Cortex of kidney (tissue), 1 donor: ENCODE data around the gene CELSR2.

Experiments used
- DNase-seq: peaks from one replicate; lab custom pipeline; 2025; lab: John Stamatoyannopoulos, UW

Gene CELSR2

DNA sequence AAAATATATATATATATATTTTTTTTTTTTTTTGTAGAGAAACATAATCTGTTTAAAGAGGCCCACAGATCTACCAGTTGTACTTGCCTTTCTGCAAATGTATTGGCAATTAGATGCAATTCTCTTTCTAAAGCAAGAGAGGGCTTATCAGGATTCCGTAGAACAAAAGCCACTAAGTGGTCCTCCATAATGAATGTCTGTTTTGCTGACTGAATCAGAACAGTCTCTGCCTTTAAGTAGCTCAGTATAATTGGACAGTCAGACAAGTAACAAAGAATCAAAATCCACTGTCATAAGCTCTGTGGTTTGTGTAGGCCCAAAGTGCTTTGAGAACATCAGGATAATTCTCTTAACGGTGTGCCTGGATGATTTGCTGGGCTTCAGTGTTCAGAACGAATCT is 18.3 kb upstream of the CELSR2 start:
- DNase-seq: no peak

DNA sequence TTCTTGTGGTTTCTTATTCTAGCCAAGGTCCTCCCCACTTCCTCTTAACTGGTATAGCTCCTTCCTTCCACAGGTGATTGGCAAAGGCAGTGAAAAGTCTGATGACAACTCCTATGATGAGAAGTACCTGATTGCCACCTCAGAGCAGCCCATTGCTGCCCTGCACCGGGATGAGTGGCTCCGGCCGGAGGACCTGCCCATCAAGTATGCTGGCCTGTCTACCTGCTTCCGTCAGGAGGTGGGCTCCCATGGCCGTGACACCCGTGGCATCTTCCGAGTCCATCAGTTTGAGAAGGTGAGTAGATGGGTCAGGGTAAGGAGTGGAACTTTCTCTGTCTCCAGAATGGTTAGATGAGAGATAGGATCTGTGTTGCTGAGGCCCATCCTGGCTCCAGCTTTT is 14.2 kb upstream of the CELSR2 start:
- no peak for DNase-seq

DNA sequence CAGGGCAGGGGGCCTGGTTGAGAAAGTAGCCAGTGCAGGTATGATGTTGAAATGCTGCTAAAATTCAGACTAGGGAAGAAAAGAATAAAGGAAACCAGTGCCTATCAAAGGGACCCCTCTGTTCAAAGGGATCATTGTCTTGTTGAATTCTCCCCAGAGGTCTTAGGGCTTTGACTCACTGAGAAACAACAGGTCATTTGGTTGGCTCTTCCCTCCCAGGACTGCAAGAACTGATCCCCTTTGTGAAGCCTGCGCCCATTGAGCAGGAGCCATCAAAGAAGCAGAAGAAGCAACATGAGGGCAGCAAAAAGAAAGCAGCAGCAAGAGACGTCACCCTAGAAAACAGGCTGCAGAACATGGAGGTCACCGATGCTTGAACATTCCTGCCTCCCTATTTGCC is 11.8 kb upstream of the CELSR2 start:
- no peak for DNase-seq

DNA sequence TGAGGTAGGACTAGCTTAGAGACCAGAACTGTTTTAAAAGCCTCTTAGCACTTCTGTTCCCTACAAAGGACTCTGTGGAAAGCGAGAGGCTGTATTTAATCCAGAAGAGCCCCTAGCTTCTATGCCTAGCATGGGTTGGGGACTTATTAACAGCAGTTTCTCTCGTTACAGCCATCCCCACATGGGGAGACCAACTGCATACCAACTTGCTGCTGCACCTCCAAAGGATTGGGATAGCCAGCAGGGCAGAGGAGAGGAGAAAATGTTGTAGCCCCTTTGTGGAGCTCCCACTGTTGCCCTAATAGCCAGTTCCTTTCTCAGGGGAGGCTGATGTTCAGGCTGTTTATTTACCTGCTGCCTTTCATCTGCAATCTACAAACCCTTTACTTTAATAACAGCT is 11.0 kb upstream of the CELSR2 start:
- DNase-seq: no peak

DNA sequence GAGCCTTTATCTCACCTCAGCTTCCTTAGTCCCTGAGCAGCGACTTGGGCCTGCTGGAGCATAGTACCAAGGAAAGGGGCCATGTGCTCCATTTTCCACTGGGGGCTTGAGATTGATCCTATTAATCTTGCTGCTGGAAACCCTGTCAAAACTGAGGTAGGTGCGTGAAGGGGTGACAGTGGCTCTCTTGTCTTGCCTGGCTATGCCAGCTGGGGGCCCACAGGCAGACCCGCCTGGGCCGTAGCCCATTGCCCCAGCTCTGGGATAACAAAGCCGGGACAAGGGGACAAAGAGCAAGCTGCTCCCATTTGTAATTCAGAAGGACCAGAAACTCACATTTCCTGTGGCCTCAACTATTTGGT is 10.3 kb upstream of the CELSR2 start:
- DNase-seq: no peak

DNA sequence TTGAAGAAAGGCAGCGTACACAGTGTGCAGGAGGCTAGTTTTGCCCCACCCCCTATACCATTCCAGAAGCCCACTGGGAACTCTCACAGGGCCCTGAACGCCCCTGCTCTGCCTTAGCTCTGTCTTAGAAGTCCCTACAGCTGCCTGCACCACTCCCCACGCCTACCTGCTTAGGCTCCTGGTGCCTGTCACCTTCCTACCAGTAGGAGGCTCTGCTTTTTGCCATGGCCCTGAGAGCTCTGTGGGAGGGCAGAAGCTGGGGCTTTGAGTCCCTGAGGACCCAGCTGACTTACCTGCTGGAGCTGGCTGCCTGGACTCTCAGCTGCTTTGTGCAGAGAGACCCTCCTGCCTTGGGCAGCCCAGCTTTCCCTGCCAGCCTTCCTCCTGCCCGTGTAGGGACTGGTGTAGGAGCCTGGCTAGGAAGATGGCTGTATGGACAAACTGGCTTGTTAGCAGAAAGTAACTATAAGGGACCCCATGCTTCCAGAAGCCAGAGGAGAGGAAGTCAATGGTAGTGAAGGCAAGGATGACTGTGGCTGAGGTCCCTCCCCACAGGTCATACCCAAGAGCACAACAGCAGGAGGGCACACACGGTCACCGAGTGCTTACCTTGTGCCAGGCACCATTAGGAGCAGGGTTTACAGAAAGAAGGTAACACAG is 9.8 kb upstream of the CELSR2 start:
- DNase-seq: no peak

DNA sequence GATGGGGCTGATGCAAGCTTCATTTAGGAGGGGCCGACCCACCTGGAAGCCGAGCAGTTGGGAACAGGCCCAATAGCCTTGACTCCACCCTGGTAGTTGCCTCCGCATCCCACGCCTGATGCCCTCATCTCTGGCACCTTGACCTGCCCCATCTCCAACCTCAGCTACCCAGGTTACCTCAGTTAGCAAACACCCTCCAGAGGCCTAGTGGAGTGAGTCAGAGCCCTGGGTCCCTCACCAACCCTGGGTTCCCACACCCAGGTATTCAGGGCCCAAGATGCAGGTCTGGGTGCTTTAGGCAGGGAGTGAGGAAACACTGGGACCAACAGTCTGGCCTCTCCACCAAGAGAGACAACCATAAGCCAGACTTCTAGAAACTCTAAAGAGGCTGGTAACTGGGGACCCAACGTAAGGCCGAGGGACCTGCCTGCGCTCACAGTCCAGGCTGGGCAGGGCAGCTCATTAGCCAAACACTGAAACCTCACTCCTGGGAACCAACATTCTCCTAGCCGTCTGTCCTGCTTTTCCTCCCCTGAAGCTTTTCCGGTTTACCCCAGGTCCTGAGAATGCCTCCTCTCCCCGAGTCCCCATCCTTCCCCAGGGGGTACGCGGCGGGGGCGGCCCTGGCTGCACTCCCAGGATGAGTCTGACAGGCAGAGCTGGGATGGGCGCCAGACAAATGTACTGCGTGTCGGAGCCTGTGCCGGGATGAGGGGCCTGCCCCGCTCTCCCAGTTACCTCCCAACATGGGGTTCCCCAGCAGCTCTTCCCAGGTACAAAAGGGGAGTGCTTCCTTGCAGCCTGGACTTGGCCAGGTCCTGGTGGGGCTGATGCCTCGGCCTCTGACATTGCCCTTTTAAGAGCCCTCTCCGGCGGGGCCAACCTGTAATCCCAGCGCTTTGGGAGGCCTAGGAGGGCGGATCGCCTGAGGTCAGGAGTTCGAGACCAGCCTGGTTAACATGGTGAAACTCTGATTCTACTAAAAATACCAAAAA is 8.9 kb upstream of the CELSR2 start:
- DNase-seq: no peak

DNA sequence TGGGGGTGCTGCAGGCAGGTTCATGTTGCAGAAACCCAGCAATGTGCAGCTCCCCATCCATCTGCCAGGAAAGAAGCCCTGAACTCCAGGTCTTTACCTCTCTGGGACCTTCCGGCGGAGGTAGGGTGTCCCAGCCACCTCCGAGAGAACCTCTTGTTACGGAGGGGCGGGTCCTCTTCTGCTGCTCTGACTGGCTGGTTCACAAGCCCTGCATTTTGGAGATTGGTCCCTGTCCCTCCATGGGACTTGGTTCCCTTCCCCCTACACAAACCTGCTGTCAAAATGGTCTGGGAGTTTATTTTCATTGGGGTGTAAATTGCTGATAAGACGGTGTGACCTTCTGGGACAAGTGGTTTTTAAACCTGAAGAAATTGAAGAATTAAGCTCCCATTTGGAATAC is 8.0 kb upstream of the CELSR2 start:
- DNase-seq: no peak

DNA sequence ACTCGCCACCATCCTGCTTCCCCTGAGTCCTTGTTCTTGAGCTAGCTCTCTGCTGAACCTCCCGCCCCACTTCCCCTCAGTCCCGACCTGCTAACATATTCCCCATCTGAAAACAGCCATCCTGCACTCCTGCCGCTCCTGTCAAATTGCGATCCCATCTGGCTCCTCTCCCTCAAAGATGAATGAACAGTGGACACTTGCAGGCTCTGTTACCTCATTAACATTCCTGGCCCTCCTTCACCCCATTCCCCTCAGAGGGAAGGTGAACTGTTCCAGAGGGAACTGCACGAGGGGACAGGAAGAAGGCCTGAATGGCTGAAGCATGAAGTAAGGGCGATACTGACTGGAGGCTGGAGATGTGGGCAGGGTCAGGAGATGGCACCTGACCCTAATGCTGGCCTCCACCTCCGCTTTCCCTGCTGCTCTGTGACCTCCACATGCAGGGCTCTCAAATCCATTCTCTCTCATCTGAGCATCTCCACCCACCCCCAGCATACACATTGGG is 7.4 kb upstream of the CELSR2 start:
- no peak for DNase-seq

DNA sequence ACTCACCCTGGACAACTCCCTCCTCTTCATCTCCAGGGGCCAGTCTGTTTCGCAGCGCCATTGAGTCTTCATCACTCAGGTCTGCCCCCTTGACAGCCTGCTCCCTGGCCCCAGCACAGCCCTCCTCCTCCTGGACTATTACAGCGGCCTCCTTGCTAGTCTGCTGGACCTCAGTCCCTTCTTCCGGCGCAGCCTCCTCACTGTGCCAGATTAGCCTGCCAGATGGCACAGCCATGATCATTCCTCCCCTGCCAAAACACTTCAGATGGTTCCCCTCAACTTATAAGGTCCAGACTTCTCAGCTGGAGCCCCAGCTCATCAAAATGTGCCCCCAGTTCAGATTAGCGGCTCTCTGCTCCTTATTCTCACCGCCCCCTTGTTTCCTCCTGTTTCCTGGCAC is 7.0 kb upstream of the CELSR2 start:
- no peak for DNase-seq

DNA sequence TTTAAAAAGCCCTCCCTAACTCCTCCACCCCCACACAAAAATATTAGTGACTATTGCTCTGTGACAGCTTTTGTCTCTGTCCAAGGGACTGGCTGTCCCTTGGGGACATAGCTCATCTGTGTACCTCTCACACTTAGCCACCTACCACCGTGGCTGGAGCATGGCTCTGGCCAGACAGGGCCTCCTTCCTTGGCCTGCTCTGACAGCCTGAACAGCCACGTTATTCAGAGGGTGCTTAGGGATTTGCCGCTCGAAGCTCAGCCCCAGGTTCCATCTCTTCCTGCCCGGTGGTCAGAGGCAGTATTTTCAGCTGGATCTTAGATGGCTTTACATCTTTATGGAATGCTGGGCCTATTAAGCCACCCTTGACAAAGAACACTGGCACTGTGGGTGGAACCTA is 6.1 kb upstream of the CELSR2 start:
- no peak for DNase-seq

DNA sequence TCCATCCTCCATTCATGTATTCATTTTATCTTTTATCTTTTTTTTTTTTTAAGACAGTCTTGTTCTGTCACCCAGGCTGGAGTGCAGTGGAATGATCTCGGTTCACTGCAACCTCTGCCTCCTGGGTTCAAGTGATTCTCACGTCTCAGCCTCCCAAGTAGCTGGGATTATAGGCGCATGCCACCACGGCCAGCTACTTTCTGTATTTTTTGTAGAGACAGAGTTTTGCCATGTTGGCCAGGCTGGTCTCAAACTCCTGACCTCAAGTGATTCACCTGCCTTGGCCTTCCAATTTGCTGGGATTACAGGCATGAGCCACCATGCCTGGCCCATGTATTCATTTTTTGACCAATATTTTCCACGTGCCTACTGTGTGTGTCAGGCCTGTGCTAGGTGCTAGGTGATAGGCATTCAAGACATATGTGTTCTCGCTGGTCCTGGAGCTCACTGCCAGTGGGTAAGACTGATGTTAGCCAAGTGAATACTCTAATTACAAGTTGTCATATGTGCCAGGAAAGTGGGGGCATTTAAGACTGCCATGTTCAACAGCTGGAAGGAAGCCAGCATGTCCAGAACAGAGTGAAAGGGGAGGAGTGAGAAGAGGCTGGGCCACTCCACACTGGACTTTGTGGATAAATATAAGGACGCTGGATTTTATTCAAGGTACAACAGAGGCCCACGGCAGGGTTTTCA is 5.3 kb upstream of the CELSR2 start:
- no peak for DNase-seq

DNA sequence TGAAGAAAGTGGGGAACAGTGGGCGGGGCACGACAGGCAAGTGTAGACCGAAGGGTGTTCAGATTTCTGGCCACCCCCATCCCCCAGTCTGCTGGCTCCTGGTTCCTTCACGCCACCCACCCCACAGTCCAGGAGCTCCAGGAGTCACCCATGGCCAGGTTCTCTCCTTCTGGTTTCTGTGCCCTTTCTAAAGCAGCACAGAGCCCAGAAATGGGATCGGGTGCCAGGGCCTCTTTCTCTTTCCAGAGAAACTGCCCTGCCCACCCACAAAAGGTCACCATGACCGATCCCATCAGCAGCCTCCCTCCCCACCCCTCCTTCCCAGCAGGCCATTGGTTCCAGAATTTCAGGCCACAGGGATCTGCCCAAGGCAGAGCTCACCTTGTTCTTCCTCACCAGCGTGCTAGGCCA is 3.2 kb upstream of the CELSR2 start:
- DNase-seq: no peak

DNA sequence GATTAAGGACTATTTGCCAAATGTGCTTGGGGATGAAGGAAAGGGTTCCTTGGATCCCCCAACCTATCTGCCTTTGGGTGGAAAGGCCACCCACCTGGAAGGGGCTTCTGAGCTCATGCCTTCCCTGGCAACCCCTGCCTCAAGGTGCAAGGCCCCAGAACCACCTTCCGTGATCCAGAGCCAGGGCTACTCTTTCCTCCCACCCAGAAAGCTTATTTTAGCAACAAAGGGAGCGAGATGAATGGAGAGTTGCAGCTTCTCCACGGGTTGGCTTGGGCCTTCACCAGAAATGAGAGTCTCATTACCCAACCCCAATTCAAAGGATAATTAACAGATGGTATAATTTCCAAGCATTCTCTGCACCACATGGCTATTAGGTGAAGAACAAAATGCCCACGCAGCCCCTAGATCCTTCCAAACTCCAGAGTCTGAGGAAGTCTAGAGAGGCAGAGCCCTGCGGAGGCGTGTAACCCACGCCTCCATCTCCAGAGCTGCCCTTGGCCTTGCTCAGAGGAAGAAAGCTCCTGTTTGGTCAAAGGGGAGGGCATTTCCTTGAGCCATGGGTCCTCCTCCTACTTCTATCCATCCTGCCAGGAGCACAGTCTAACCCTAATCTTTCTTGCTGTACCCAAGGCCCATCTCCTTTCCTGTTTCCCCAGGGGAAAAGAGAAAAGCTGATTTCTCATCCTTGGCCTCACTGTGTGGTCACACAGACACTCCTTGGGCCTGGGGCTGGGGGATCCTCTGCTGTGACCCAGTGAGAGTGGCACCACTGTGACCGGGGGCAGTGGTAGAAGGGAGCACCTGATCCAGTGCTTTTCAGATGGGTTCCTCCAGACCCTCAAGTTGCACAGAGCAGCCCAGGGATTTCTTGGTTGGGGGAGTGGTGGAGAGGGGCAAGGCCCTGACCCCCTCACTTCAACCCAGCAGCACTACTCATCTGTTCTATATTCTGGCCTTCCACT is 1.7 kb upstream of the CELSR2 start:
- DNase-seq: no peak

DNA sequence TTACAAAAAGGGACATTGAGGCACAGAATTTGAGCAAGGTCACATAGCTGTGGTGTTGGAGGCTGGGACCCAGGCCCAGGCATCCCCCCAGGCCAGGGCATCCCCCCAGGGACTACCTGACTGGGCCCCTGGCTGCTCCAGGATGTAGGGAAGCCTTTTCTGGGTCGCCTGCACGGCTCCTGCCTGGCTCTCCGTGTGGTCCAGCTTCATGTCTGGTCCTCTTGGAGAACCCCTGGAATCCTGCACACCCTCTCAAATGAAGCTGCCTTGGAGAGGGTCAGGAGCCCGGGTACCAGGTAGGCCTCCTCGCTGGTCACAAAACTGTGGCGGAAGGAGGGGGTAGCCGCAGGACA is 919 bp upstream of the CELSR2 start:
- DNase-seq: no peak

DNA sequence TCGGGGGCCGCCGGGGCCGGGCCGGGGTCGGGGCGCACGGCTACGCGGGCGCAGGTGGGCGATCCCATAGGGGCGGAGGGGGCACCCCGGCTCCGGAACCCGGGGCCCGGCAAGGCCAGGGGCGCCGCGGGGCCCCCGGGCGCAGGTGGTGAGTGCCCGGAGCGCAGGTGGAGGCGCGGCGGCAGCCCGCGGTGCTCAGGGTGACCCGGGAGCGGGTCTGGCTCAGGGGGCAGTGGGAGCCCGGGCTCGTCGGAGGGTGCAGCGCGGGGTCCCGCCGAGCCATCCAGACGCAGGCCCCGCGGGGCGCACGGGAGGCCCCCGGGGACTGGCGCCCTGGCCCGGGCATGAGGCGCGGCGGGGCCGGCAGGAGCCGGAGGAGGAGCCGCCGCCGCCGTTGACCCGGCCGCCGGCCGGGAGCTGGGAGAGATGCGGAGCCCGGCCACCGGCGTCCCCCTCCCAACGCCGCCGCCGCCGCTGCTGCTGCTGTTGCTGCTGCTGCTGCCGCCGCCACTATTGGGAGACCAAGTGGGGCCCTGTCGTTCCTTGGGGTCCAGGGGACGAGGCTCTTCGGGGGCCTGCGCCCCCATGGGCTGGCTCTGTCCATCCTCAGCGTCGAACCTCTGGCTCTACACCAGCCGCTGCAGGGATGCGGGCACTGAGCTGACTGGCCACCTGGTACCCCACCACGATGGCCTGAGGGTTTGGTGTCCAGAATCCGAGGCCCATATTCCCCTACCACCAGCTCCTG is 489 bp downstream of the CELSR2 start:
- no peak for DNase-seq

DNA sequence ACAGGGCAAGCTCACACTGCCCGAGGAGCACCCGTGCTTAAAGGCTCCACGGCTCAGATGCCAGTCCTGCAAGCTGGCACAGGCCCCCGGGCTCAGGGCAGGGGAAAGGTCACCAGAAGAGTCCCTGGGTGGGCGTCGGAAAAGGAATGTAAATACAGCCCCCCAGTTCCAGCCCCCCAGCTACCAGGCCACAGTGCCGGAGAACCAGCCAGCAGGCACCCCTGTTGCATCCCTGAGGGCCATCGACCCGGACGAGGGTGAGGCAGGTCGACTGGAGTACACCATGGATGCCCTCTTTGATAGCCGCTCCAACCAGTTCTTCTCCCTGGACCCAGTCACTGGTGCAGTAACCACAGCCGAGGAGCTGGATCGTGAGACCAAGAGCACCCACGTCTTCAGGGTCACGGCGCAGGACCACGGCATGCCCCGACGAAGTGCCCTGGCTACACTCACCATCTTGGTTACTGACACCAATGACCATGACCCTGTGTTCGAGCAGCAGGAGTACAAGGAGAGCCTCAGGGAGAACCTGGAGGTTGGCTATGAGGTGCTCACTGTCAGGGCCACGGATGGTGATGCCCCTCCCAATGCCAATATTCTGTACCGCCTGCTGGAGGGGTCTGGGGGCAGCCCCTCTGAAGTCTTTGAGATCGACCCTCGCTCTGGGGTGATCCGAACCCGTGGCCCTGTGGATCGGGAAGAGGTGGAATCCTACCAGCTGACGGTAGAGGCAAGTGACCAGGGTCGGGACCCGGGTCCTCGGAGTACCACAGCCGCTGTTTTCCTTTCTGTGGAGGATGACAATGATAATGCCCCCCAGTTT is 1.3 kb downstream of the CELSR2 start:
- no peak for DNase-seq

DNA sequence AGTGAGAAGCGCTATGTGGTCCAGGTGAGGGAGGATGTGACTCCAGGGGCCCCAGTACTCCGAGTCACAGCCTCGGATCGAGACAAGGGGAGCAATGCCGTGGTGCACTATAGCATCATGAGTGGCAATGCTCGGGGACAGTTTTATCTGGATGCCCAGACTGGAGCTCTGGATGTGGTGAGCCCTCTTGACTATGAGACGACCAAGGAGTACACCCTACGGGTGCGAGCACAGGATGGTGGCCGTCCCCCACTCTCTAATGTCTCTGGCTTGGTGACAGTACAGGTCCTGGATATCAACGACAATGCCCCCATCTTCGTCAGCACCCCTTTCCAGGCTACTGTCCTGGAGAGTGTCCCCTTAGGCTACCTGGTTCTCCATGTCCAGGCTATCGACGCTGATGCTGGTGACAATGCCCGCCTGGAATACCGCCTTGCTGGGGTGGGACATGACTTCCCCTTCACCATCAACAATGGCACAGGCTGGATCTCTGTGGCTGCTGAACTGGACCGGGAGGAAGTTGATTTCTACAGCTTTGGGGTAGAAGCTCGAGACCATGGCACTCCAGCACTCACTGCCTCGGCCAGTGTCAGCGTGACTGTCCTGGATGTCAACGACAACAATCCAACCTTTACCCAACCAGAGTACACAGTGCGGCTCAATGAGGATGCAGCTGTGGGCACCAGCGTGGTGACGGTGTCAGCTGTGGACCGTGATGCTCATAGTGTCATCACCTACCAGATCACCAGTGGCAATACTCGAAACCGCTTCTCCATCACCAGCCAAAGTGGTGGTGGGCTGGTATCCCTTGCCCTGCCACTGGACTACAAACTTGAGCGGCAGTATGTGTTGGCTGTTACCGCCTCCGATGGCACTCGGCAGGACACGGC is 2.2 kb downstream of the CELSR2 start:
- no peak for DNase-seq
